Measurements from ENCODE around the gene SELENOP.

DNA sequence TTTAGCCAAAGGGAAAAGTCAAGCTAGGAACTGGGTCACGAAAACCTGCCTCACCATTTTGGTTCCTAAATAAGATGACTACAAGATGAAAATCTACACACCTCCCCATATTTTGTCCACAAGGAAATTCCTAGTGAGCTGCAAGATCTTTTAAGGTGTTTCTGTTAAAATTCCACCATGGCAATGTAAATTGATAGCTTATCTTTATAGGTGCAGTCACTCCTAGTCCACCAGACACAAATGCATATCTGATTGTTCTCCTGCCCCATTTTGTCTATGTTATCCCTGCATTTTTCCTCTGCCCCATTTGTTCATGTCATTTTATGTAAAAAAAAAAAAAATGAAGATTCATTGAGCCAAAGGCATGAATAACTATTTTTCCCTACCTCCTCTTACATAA, 41.1 kb upstream of the SELENOP start:
- TF ChIP-seq, protein P1, sequence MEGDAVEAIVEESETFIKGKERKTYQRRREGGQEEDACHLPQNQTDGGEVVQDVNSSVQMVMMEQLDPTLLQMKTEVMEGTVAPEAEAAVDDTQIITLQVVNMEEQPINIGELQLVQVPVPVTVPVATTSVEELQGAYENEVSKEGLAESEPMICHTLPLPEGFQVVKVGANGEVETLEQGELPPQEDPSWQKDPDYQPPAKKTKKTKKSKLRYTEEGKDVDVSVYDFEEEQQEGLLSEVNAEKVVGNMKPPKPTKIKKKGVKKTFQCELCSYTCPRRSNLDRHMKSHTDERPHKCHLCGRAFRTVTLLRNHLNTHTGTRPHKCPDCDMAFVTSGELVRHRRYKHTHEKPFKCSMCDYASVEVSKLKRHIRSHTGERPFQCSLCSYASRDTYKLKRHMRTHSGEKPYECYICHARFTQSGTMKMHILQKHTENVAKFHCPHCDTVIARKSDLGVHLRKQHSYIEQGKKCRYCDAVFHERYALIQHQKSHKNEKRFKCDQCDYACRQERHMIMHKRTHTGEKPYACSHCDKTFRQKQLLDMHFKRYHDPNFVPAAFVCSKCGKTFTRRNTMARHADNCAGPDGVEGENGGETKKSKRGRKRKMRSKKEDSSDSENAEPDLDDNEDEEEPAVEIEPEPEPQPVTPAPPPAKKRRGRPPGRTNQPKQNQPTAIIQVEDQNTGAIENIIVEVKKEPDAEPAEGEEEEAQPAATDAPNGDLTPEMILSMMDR (IDR thresholded peaks at IDR 0.05): no peak
- TF ChIP-seq POLR2AphosphoS5 (IDR thresholded peaks at IDR 0.05) (no peak), POLR2A (IDR thresholded peaks at IDR 0.05; ENCODE audit: low read depth) (no peak), EP300 (IDR thresholded peaks at IDR 0.05) (no peak)

All from esophagus muscularis mucosa (tissue), 4 donors.